Kidney epithelial cell (primary cell): Measurements from ENCODE around the gene RHBDL3. TPM values are rescaled to one million over a fixed set of nuclear protein-coding genes. Genes with fewer than 3 reads are reported as not detected.
"Not testable (repeated sequence)": the region's sequence is repeated elsewhere in the genome, so short reads cannot be mapped to it uniquely, and the experiment has no call there.

Source experiments
- DNase-seq: peaks from one replicate; pipeline ENCODE4 v3.0.0-alpha.2; 2010; ENCODE audit warnings: low read depth
- H3K27me3 ChIP-seq: 2 replicates; pipeline ENCODE4 v1.6.0; 2011; ENCODE audit warnings: low read length; ENCODE audit not compliant: control insufficient read depth, insufficient read depth
- H3K36me3 ChIP-seq: 2 replicates; pipeline ENCODE4 v1.5.1; 2011; ENCODE audit warnings: low read length; ENCODE audit not compliant: control insufficient read depth, insufficient read depth
- H3K4me3 ChIP-seq: 2 replicates; pipeline ENCODE4 v1.5.1; 2011; ENCODE audit warnings: low read depth, mild to moderate bottlenecking, control low read depth, low read length
- CTCF ChIP-seq: IDR thresholded peaks from 2 replicates; pipeline ENCODE4 v1.5.1; 2011; ENCODE audit warnings: mild to moderate bottlenecking, moderate library complexity, low read length, control low read depth, inconsistent platforms; ENCODE audit not compliant: insufficient read depth, poor library complexity, severe bottlenecking
- total RNA-seq: library from RNA; depleted of rRNA; stranded (reverse); fragments of >200 nt; gene quantifications from 2 replicates; pipeline ENCODE4 v1.2.3, GENCODE V29; 2015

Gene RHBDL3
- total RNA-seq, 1 donor from 2014 or later: not detected

GRCh38 chr17:32305049-32305448 is 39.4 kb downstream of the RHBDL3 start:
- Histone ChIP-seq H3K4me3 (no peak overlapping the region), H3K27me3 (peaks cover 5% of the 10 kb centered on the region), H3K36me3 (no peaks in the 10 kb centered on the region)
- no peak for DNase-seq
- TF ChIP-seq CTCF: no peak

DNA sequence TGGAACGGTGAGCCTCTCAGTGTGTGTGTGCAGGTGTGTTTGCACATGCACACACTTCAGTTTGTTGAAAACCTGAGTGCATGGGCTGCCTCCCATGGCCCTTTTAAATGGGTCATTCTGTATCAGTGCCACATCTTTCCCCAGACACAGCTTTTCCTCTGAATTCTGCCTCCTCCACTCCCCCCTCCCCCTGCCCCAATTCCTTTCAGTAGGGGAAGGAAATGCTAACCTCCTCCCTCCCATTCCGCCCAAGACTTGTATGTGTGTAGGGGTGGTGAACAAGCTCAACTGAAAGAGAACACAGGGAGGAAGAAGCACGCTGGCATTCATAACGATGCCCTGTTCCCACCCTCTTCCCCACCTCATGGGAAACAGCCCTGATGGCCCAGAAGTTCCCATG is 42.0 kb downstream of the RHBDL3 start:
- H3K27me3 ChIP-seq: peaks cover 5% of the 10 kb centered on the region
- no peak for DNase-seq
- no peak for TF ChIP-seq CTCF
- no peaks in the 10 kb centered on the region for H3K36me3 ChIP-seq
- no peak overlapping the region for H3K4me3 ChIP-seq

DNA sequence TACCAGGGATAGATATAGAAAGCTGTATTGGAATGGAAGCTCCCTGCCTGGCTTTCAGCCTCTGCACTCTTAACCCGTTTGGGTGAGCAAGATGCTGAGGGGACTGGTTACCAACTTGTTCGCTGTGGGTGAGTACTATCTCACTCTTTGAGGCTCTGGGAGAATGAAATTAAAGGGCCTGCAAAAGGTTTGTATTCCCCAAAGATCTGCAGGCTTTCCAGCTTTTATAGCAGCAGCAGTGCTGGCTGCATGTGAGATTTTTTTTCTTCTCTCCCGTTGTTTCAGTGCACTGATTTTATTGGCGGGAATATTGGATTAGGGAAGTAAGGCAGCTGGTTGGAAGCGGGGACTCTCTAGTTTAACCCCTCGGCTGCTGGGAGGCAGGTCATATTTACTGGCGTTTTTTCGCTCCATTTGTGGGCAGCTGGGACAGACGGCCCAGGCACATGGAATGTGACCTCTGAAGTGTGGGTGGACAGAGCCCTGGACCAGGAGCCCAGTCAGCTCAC is 45.5 kb downstream of the RHBDL3 start:
- no peak for DNase-seq
- no peak overlapping the region for H3K4me3 ChIP-seq
- H3K27me3 ChIP-seq: peaks cover 4% of the 10 kb centered on the region
- no peaks in the 10 kb centered on the region for H3K36me3 ChIP-seq
- TF ChIP-seq CTCF: no peak

- no peak overlapping the region for H3K4me3 ChIP-seq
- H3K36me3 ChIP-seq: no peaks in the 10 kb centered on the region
- DNase-seq: no peak
- no peak for TF ChIP-seq CTCF
- H3K27me3 ChIP-seq: peaks cover 2% of the 10 kb centered on the region
Observed at GRCh38 chr17:32314636-32315035, 49.0 kb downstream of the RHBDL3 start.

GRCh38 chr17:32315171-32315570 is 49.5 kb downstream of the RHBDL3 start:
- H3K36me3 ChIP-seq: no peaks in the 10 kb centered on the region
- no peak for TF ChIP-seq CTCF
- no peak for DNase-seq
- no peak overlapping the region for H3K4me3 ChIP-seq
- peaks cover 2% of the 10 kb centered on the region for H3K27me3 ChIP-seq

- not testable (repeated sequence) for H3K4me3 ChIP-seq, DNase-seq, H3K27me3 ChIP-seq, H3K36me3 ChIP-seq
Observed at GRCh38 chr17:32316653-32317052, 51.0 kb downstream of the RHBDL3 start.

- peaks cover 2% of the 10 kb centered on the region for H3K27me3 ChIP-seq
- no peak overlapping the region for H3K4me3 ChIP-seq
- TF ChIP-seq CTCF: no peak
- no peak for DNase-seq
- H3K36me3 ChIP-seq: no peaks in the 10 kb centered on the region
Observed at GRCh38 chr17:32317353-32317752, 51.7 kb downstream of the RHBDL3 start.
